Subcutaneous adipose tissue (tissue), 4 donors: ENCODE results near the gene KIF16B. TPM values are rescaled to one million over a fixed set of nuclear protein-coding genes. Genes with fewer than 3 reads are reported as not detected.

ENCODE experiments used
- CTCF ChIP-seq: fragments of 450-650 bp; IDR thresholded peaks from one replicate; pipeline ENCODE4 v1.5.1; 2016; ENCODE audit warnings: low read depth, mild to moderate bottlenecking, control low read depth, antibody characterized with exemption, moderate library complexity
- total RNA-seq, 4 donors: library from RNA; depleted of rRNA; stranded (reverse); fragments of >200 nt; gene quantifications; one replicate each; pipeline ENCODE4 v1.1.0, GENCODE V29; 2016

KIF16B gene
- total RNA-seq, 4 donors from 2014 or later, result 20.0 to 39.1 (median 26.6) TPM

- no peak for TF ChIP-seq CTCF
Observed at GRCh38 chr20:16615199-16615598, 42.0 kb upstream of the KIF16B start.

- TF ChIP-seq CTCF, result no peak
Observed at GRCh38 chr20:16613954-16614353, 40.7 kb upstream of the KIF16B start.

GRCh38 chr20:16612706-16613105, 39.5 kb upstream of the KIF16B start:
- TF ChIP-seq CTCF, result no peak

GRCh38 chr20:16611817-16612216, 38.6 kb upstream of the KIF16B start:
- TF ChIP-seq CTCF, result no peak

- TF ChIP-seq CTCF, result no peak
Observed at GRCh38 chr20:16609066-16609465, 35.8 kb upstream of the KIF16B start.

- TF ChIP-seq CTCF, result no peak
Observed at GRCh38 chr20:16608277-16608650, 35.0 kb upstream of the KIF16B start.

GRCh38 chr20:16607364-16608276, 34.4 kb upstream of the KIF16B start:
- no peak for TF ChIP-seq CTCF
